Naive thymus-derived CD4-positive, alpha-beta T cell (primary cell): ENCODE data around the gene EPDR1. TPM values are rescaled to one million over a fixed set of nuclear protein-coding genes. Genes with fewer than 3 reads are reported as not detected.

Experiments
- ATAC-seq: fragments of 150-1000 bp; cut with Tn5 transposase; 2 replicates; pipeline ENCODE4 v1.10.0; 2021; ENCODE audit warnings: mild to moderate bottlenecking, moderate library complexity
- CTCF ChIA-PET: fragments of 350-600 bp; sonication (Branson Sonifier 250); formaldehyde crosslinking; loops from one replicate; lab custom pipeline; 2021; ENCODE audit warnings: antibody characterized with exemption; lab: Charles Lee
- POLR2A ChIA-PET: fragments of 350-600 bp; sonication (Branson Sonifier 250); formaldehyde crosslinking; loops from one replicate; lab custom pipeline; 2021; ENCODE audit warnings: antibody characterized with exemption, inconsistent platforms; lab: Charles Lee
- DNase-seq, 9 donors: peaks; one replicate each; pipeline versions ENCODE4 v3.0.0 to v3.0.0-alpha.2; 2020 to 2022; ENCODE audit warnings: mixed read lengths in 1 of 9
- H3K27ac ChIP-seq: one replicate; pipeline ENCODE4 v1.7.0; 2013; ENCODE audit warnings: mild to moderate bottlenecking, low read depth, low read length, moderate library complexity
- H3K27me3 ChIP-seq, 2 donors: one replicate each; pipeline ENCODE4 v1.7.0; 2013; ENCODE audit warnings: low read length in 2 of 2, mild to moderate bottlenecking in 2 of 2, moderate library complexity in 2 of 2; ENCODE audit not compliant: control insufficient read depth in 2 of 2, insufficient read depth in 2 of 2
- H3K36me3 ChIP-seq, 3 experiments: 1 replicate in 2 of 3; 2 replicates in 1 of 3; pipeline ENCODE4 v1.7.0; 2013; ENCODE audit warnings: low read length in 3 of 3, mild to moderate bottlenecking in 3 of 3, moderate library complexity in 1 of 3; ENCODE audit not compliant: insufficient read depth in 3 of 3, control insufficient read depth in 2 of 3
- H3K4me1 ChIP-seq, 2 donors: one replicate each; pipeline ENCODE4 v1.7.0; 2013; ENCODE audit warnings: low read length in 2 of 2, mild to moderate bottlenecking in 2 of 2, moderate library complexity in 1 of 2; ENCODE audit not compliant: control insufficient read depth in 2 of 2, insufficient read depth in 2 of 2
- H3K4me3 ChIP-seq: 2 replicates; pipeline ENCODE4 v1.7.0; 2013; ENCODE audit warnings: mild to moderate bottlenecking, low read length
- H3K9me3 ChIP-seq, 3 experiments: 1 replicate in 2 of 3; 2 replicates in 1 of 3; pipeline ENCODE4 v1.7.0; 2013; ENCODE audit warnings: low read length in 3 of 3; ENCODE audit not compliant: control insufficient read depth in 2 of 3
- H3K27ac Mint-ChIP-seq, 9 donors: one replicate each; pipeline ENCODE4 v1.8.0; 2020 to 2022; ENCODE audit warnings: mixed read lengths in 9 of 9, mild to moderate bottlenecking in 8 of 9, moderate library complexity in 5 of 9, inconsistent platforms in 2 of 9
- H3K27me3 Mint-ChIP-seq, 5 donors: one replicate each; pipeline ENCODE4 v1.8.0; 2021 to 2022; ENCODE audit warnings: mixed read lengths in 5 of 5, mild to moderate bottlenecking in 1 of 5
- H3K36me3 Mint-ChIP-seq, 5 donors: one replicate each; pipeline ENCODE4 v1.8.0; 2020 to 2022; ENCODE audit warnings: mixed read lengths in 5 of 5, mild to moderate bottlenecking in 3 of 5, inconsistent platforms in 1 of 5
- H3K4me1 Mint-ChIP-seq, 7 donors: one replicate each; pipeline ENCODE4 v1.8.0; 2020 to 2022; ENCODE audit warnings: mixed read lengths in 7 of 7, mild to moderate bottlenecking in 3 of 7, inconsistent platforms in 1 of 7
- H3K4me3 Mint-ChIP-seq, 10 donors: one replicate each; pipeline ENCODE4 v1.8.0; 2020 to 2022; ENCODE audit warnings: mild to moderate bottlenecking in 10 of 10, mixed read lengths in 10 of 10, moderate library complexity in 6 of 10, inconsistent platforms in 2 of 10
- H3K9me3 Mint-ChIP-seq, 11 donors: one replicate each; pipeline ENCODE4 v1.8.0; 2020 to 2022; ENCODE audit warnings: mixed read lengths in 11 of 11, mild to moderate bottlenecking in 4 of 11, inconsistent platforms in 1 of 11, moderate library complexity in 1 of 11
- intact Hi-C, 2 donors: fragments of 100-400 bp; cut with micrococcal nuclease; formaldehyde crosslinking; loops; one replicate each; pipeline ENCODE4 v1.15.1; 2023
- polyA plus RNA-seq, 2 donors: library from polyadenylated mRNA; unstranded; fragments of 300-500 nt; fragmentation: Illumina TruSeq; gene quantifications; one replicate each; pipeline ENCODE4 v1.2.3, GENCODE V29; 2021
- total RNA-seq, 6 experiments: library from RNA in 5 of 6; stranded (reverse) in 5 of 6; gene quantifications; 1 replicate in 5 of 6; 2 replicates in 1 of 6; pipeline ENCODE4 v1.2.3 and lab custom pipeline; 2021 to 2026

Gene EPDR1
- total and polyA plus RNA-seq, 7 experiments from 2014 or later = 0.43 to 3.3 (median 1.0) TPM; not detected in 1

DNA sequence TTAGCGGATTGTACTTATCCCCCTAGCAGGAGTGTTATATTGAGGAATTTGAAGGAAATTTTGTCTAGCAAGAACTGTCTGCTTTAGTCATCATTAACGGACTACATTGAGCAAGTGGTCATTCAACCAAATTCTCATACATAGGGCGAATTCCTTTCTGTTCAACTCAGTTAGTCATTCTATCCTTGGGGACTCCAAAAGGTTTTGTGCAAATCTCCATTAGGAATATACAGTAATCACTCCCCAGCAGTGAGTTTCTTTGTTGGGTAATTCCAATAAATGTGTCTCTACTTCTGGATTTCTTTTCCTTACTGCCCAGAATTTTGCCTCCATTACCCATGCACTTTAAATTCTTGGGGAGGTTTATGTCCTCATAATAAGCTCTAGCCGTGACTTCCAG lies 51.1 kb downstream of the EPDR1 start:
- ATAC-seq (no peak), DNase-seq (no peak)
- no peak overlapping the region for H3K4me3 Mint-ChIP-seq
- peaks cover 0 to 8% (median 5%) of the 10 kb centered on the region in 5 donors for H3K27me3 Mint-ChIP-seq
- H3K27me3 ChIP-seq = no peaks in the 10 kb centered on the region
- no peaks in the 10 kb centered on the region for H3K36me3 Mint-ChIP-seq
- H3K9me3 ChIP-seq = no peaks in the 10 kb centered on the region
- ChIA-PET CTCF (no interaction called here), POLR2A (no interaction called here)
- no peak overlapping the region for H3K27ac ChIP-seq
- H3K27ac Mint-ChIP-seq = no peak overlapping the region
- peaks cover 0 to 2% (median 0%) of the 10 kb centered on the region in 11 donors for H3K9me3 Mint-ChIP-seq
- H3K4me1 Mint-ChIP-seq = no peaks in the 10 kb centered on the region
- intact Hi-C loops = no loop called here
- H3K36me3 ChIP-seq = no peaks in the 10 kb centered on the region
- no peaks in the 10 kb centered on the region for H3K4me1 ChIP-seq
- no peak overlapping the region for H3K4me3 ChIP-seq

DNA sequence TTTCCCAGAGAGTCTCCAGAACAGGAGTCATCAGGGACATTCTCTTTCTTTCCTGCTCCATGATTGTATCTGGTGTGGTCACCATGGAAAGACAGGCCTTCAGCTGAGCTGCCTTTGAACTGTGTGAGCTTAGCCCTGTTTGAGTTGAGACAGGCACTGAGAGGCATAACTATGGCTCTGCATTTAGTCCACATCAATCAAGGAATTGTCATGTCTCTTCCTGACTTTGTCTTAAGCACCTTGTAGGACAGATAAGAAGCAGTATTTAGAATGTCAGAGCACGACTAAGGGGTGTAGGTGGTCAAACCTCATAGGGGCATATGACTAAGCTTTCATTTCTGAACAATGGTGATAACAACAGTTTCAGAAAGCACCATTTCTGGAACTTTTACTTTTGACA lies 53.5 kb downstream of the EPDR1 start:
- POLR2A ChIA-PET = no interaction called here
- DNase-seq (no peak), ATAC-seq (no peak)
- H3K4me3 ChIP-seq = no peak overlapping the region
- intact Hi-C loops = no loop called here
- H3K36me3 Mint-ChIP-seq = no peaks in the 10 kb centered on the region
- CTCF ChIA-PET = no interaction called here
- no peaks in the 10 kb centered on the region for H3K4me1 Mint-ChIP-seq
- no peaks in the 10 kb centered on the region for H3K36me3 ChIP-seq
- H3K9me3 Mint-ChIP-seq = peaks cover 0 to 2% (median 0%) of the 10 kb centered on the region in 11 donors
- H3K9me3 ChIP-seq = no peaks in the 10 kb centered on the region
- no peaks in the 10 kb centered on the region for H3K27me3 ChIP-seq
- no peak overlapping the region for H3K27ac Mint-ChIP-seq
- no peak overlapping the region for H3K4me3 Mint-ChIP-seq
- H3K27me3 Mint-ChIP-seq = peaks cover 0 to 12% (median 10%) of the 10 kb centered on the region in 5 donors
- H3K4me1 ChIP-seq = no peaks in the 10 kb centered on the region
- no peak overlapping the region for H3K27ac ChIP-seq

DNA sequence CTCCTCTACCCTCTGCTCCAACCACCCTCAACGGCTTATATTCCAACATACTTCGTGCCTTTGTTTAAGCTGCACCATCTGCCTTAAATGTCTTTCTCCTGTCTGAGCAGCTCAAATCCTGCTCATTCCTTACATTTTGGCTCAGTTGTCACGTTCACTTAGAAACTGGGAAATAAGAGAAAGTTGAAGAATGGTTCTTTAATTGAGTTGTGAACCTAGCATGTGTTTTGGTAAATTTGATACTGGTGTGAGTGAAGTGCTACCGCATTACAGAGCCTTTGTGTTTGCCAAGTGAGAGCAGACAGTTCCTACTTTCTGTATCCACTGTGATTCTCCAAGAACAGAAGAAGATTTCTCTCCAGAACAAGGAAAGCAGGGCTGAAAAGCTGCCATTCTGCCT lies 54.3 kb downstream of the EPDR1 start:
- H3K9me3 Mint-ChIP-seq = peaks cover 0 to 2% (median 0%) of the 10 kb centered on the region in 11 donors
- Histone ChIP-seq H3K27me3 (no peaks in the 10 kb centered on the region), H3K36me3 (no peaks in the 10 kb centered on the region), H3K9me3 (no peaks in the 10 kb centered on the region), H3K27ac (no peak overlapping the region), H3K4me3 (no peak overlapping the region), H3K4me1 (no peaks in the 10 kb centered on the region)
- peaks cover 0 to 13% (median 10%) of the 10 kb centered on the region in 5 donors for H3K27me3 Mint-ChIP-seq
- H3K27ac Mint-ChIP-seq = no peak overlapping the region
- no peaks in the 10 kb centered on the region for H3K4me1 Mint-ChIP-seq
- H3K4me3 Mint-ChIP-seq = no peak overlapping the region
- CTCF ChIA-PET = no interaction called here
- intact Hi-C loops = no loop called here
- no peaks in the 10 kb centered on the region for H3K36me3 Mint-ChIP-seq
- ATAC-seq (no peak), DNase-seq (no peak)
- POLR2A ChIA-PET = no interaction called here

DNA sequence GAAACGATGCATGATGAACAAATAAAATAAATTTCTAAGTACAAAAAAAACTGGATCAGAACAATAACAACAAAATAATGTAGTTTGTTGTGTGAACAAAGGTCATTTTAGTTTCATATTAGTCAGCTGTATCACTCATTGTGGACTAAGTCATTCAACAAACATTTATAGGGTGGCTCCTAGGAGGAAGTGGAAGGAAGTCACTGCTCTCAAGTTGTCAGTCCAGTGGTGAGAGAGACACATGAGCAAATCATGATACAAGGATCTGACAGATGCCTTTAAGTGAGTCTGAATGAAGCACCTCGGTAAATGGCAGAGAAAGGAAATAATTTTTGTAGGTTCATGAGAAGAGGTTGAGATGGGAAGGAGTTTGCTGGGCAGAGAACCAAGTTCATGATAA lies 56.8 kb downstream of the EPDR1 start:
- Histone ChIP-seq H3K27ac (no peak overlapping the region), H3K9me3 (no peaks in the 10 kb centered on the region), H3K36me3 (no peaks in the 10 kb centered on the region), H3K4me3 (no peak overlapping the region), H3K27me3 (no peaks in the 10 kb centered on the region), H3K4me1 (no peaks in the 10 kb centered on the region)
- Mint-ChIP-seq H3K4me1 (no peaks in the 10 kb centered on the region), H3K36me3 (no peaks in the 10 kb centered on the region), H3K27ac (no peak overlapping the region), H3K27me3 (peaks cover 4 to 17% (median 9%) of the 10 kb centered on the region in 5 donors), H3K9me3 (peaks cover 0 to 5% (median 0%) of the 10 kb centered on the region in 11 donors), H3K4me3 (no peak overlapping the region)
- intact Hi-C loops = no loop called here
- no peak for DNase-seq
- ChIA-PET POLR2A (no interaction called here), CTCF (no interaction called here)
- no peak for ATAC-seq

DNA sequence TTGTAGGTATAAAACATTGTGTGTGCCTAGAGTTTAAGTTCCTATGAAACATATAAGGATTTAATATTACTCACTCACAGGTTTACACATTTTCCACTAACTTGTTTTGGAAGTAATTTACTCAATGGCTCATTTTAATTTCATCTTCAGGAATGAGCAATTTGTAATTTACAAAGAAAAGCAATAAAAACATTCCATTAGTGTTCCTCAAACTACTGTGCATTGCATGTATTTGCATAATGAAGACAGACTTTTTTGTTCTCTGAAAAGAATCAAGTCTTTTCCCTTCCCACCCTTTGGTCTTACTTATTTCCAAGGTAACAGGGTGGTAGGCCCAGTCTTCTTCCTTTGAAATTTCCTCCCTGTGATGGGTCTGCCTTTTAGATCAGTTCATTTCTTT lies 61.2 kb downstream of the EPDR1 start:
- H3K27ac Mint-ChIP-seq = no peak overlapping the region
- CTCF ChIA-PET = no interaction called here
- intact Hi-C loops = no loop called here
- no peaks in the 10 kb centered on the region for H3K36me3 Mint-ChIP-seq
- H3K4me1 Mint-ChIP-seq = no peaks in the 10 kb centered on the region
- DNase-seq = no peak
- ATAC-seq = no peak
- Histone ChIP-seq H3K4me3 (no peak overlapping the region), H3K36me3 (no peaks in the 10 kb centered on the region), H3K9me3 (no peaks in the 10 kb centered on the region), H3K27ac (no peak overlapping the region), H3K27me3 (no peaks in the 10 kb centered on the region), H3K4me1 (no peaks in the 10 kb centered on the region)
- peaks cover 0 to 7% (median 0%) of the 10 kb centered on the region in 11 donors for H3K9me3 Mint-ChIP-seq
- POLR2A ChIA-PET = no interaction called here
- peaks cover 5 to 24% (median 10%) of the 10 kb centered on the region in 5 donors for H3K27me3 Mint-ChIP-seq
- no peak overlapping the region for H3K4me3 Mint-ChIP-seq

DNA sequence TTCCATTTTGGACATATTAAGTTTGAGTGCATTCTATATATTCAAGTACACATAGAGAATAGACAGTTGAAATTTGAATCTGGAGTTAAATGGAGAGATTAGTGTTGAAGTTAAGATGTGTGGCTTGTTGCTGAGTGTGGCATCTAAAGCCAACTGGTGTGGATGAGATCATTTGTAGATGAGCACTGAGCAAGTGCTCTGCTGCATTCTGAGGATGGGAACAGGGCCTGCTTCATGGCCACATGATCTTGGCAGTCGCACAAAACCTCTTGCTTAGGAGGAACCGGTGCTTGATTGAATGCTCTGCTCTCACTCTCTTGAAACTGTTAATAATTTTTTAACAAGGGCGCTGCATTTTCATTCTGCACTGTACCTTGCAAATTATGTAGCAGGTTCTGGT lies 62.0 kb downstream of the EPDR1 start:
- Mint-ChIP-seq H3K36me3 (no peaks in the 10 kb centered on the region), H3K4me3 (no peak overlapping the region), H3K27me3 (peaks cover 6 to 22% (median 10%) of the 10 kb centered on the region in 5 donors), H3K27ac (no peak overlapping the region), H3K4me1 (no peaks in the 10 kb centered on the region), H3K9me3 (peaks cover 0 to 7% (median 0%) of the 10 kb centered on the region in 11 donors)
- no peaks in the 10 kb centered on the region for H3K36me3 ChIP-seq
- POLR2A ChIA-PET = no interaction called here
- no peak for ATAC-seq
- H3K4me3 ChIP-seq = no peak overlapping the region
- H3K4me1 ChIP-seq = no peaks in the 10 kb centered on the region
- no peaks in the 10 kb centered on the region for H3K27me3 ChIP-seq
- H3K27ac ChIP-seq = no peak overlapping the region
- intact Hi-C loops = no loop called here
- no peaks in the 10 kb centered on the region for H3K9me3 ChIP-seq
- CTCF ChIA-PET = no interaction called here
- no peak for DNase-seq

DNA sequence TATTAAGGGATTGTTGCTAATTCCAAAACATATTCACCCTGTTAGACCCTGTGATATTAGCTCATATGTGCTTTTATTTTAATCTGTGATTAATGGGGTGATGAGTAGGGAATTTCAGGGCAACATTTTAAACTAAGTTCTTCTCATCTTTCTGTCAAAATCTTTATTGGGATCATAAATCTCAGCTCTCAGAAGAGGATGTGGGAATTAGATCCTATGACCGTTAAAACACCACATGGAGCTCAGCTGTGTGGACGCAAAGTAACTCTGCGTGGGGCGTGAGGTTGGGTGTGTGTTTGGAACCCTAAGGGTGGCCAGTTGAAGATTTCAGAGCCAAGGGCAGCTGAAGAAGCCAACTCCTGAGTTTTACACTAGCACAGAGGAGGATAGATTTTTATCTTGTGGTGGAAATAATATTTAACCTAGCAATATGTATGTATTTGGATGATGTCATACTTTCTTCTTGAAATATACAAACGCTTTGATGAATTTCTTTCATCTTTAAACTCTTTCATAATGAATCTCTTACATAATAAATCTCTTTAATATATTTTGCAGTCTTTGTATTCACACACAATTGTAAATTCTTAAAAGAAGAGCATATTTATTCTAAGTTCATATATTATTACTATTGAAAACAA lies 64.4 kb downstream of the EPDR1 start:
- no peak for ATAC-seq
- Histone ChIP-seq H3K36me3 (no peaks in the 10 kb centered on the region), H3K27ac (no peak overlapping the region), H3K9me3 (no peaks in the 10 kb centered on the region), H3K27me3 (no peaks in the 10 kb centered on the region), H3K4me1 (no peaks in the 10 kb centered on the region), H3K4me3 (no peak overlapping the region)
- H3K4me3 Mint-ChIP-seq = no peak overlapping the region
- peaks cover 2 to 20% (median 11%) of the 10 kb centered on the region in 5 donors for H3K27me3 Mint-ChIP-seq
- no peaks in the 10 kb centered on the region for H3K4me1 Mint-ChIP-seq
- ChIA-PET CTCF (no interaction called here), POLR2A (no interaction called here)
- H3K9me3 Mint-ChIP-seq = peaks cover 0 to 7% (median 0%) of the 10 kb centered on the region in 11 donors
- H3K36me3 Mint-ChIP-seq = no peaks in the 10 kb centered on the region
- no peak for DNase-seq
- H3K27ac Mint-ChIP-seq = no peak overlapping the region
- intact Hi-C loops = no loop called here
